CD4-positive, alpha-beta T cell treated with Interleukin-4 for 4 hours (primary cell): Measurements from ENCODE around the gene AKNA.

Experiments used
- DNase-seq: peaks from one replicate; pipeline ENCODE4 v3.0.0-alpha.2; 2020

The AKNA gene

DNA sequence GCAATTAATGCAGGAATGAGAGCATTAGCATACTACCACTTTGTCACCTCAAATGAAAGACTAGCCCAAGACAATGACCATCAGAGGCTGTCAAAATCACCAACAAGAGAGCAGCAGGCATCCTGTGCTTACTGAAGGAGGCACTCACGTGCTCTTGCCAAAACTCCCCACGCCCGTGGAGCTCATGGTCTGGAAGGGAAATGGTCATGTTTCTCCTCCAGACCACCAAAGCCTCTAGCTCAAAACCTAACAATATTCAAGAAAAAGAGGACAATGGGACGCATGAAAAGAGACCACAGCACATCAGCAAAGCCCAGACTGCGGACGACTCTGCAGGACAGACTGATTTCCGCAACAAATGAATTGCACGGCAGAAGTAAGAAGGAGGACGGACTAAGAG, 12.8 kb downstream of the AKNA start:
- no peak for DNase-seq

DNA sequence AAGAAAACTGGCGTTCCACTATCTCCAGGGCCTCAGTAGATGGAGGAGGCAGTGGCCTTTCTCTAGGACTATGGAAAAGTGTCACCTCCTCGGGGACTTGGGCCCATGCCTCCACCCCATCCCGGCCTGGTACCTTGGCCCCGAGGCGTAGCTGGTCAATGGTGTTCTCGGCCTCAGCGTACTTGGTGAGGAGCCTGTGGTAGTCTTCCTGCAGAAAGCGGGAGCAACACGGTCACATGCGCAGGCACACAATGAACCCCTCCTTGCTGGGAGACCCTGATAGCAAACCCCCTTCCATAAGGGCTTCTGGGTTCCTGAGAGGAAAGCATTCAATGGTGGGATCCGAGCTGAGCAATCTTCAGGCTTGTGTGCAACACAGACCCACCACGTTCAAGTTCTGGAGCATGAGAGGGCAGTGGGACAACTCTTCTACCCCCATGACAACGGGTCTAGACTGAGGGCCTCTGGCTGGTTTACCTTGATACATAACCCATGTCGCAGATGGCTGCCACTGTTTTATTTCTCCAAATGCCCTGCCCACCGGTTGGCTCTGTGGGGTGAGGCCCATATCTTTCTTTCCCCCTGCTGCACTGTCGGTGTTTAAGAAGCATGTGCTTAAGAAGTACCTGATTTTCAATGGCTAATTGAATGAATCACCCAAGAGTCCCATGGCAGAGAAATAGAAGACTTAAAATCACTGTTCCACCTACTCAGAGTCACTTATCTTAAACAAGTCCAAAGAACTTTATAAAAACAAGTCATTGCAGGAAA, 13.6 kb downstream of the AKNA start:
- DNase-seq = no peak

DNA sequence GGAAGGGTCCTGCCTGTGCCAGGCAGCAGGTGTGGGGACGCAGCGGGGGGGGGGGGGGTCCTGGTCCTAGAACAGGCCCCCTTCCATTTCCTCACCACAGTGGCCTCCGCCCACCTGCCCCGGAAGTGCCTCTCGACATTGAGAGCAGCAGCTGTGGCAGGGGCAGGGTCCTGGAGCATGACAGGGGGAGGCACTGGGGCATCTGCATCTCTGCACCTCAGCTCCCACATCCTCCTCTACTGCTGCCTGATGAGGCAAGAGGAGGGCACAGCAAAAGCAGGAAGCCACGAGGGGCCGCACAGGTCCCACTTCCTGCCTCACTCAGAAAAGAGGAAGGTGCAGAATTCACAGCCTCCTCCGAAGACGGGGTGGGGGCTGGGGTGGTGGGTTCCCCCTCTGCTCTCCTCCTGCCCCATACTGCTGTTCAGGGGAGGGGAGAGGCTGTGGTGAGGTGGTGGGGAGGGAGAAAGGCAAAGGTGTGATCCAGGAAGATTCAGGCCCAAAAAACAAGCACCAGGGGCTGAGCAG, 14.8 kb downstream of the AKNA start:
- DNase-seq = peak; percentile 85

DNA sequence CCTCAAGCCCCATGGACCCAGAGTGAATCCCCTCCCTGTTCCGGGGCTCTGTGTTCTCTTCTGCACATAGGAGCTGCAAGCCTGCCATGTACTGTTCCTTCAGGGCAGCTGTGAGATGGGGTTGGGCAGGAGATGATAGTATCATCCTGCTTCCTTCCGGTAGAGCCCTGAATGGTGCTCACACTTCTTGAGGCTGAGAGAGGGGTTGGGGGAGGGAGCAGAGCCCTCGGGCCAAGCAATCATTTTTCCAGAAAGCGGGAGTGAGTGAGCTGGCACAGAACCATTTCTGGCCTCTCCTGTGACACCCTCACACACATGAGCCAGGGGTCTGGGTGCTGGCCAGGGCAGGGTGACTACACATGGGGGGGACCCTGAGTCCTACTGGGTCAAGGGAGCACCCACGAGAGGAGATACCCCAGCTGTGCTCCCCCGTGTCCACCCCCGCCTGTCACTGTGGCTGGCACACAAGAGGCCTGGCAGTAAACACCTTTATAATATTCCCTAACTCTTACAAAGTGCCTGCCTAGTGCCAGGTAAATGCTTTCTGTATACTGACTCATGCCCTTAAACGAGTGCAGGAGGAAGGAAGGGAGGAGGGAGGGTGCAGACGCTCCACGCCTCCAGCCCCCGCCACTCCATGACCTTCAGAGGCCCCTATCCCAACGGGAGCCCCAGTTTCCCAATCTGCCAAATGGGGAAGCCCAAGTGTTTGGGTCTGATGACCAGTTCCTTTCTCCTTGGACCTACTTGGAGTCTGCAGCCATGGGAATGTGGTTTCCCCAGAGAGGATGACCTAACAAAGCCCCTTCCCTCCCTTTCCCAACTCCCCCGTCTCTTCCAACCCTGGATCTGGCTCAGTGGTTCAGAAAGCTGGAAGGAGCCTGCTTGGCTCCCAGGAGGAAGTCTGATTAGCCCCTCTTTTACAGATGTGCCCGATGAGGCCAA, 15.5 kb downstream of the AKNA start:
- peak; percentile 66 for DNase-seq

DNA sequence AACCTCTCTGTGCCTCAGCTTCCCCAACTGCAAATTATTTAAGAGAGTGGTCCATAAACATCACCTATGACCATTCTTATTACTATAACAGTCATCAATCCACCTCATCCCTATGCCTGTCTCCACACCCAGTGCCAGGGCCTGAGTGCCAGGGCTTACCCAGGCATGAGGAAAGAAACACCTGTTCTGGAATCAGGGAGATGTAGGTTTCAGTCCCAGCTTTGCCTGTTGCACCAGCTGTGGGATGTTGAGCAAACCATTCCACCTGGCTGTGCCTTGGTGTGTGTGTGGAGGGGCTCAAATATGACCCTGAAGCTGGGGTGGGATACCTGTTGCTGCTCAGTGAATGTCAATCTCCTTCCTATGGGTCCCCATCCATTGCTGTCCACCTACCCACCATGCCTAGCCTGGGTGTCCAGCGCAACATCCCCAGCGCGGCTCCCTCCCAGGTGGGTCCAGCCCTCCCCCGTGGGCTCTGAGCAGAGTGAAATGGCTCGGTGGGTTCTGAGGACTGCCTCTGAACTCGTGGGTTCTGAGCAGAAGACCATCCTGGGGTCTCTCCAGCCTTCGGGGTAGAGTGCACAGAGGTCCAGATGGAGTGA, 16.3 kb downstream of the AKNA start:
- no peak for DNase-seq

DNA sequence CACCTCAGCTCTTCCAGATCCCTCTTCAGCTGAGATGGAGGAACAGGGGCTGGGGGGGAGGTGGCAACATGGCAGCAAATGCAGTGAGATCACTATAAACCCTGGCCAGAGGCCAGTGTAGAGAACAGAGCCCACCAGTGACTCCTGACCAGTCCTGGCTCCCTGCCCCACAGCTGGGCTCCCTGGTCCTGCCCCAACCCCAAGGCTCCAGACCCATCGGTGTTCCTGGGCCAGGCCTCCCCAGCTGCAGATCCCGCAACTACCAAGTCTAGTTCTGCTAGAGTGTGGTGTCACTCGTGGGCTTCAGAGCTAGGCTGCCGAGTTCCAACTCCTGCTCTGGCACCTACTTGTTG, 16.8 kb downstream of the AKNA start:
- no peak for DNase-seq

DNA sequence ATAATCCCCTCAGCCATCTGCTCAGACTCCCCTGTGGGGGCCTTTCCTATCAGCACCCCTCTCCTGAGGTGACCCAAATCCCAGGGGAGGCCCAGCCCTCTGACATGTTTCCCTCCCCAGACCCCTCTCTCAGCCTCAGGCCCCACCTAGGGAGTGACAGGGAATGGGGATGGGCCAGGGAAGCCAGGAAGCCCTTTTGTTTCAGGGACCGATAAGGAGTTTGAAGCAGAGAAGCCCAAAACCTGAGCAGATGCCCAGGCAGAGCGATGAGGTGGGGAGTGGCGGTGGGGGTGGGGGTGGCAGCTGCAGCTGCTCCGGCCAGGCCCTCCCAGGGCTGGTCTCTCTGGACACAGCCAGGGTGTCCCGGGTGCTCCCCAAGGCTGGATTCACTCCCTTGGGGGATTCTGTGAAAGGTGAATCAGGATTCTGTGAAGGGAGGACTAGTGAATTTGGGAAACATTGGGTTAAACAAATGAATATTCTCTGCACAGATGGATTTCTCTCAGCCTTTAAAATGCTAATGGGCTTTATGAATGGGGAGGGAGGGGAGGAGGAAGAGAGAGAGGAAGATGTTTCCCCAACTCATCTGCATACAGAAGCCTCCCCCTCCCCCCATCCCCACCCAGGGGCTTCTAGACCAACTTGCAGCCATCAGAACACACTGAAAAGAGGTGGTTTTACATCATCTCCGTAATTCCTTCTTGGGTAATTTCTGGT, 17.4 kb downstream of the AKNA start:
- no peak for DNase-seq

DNA sequence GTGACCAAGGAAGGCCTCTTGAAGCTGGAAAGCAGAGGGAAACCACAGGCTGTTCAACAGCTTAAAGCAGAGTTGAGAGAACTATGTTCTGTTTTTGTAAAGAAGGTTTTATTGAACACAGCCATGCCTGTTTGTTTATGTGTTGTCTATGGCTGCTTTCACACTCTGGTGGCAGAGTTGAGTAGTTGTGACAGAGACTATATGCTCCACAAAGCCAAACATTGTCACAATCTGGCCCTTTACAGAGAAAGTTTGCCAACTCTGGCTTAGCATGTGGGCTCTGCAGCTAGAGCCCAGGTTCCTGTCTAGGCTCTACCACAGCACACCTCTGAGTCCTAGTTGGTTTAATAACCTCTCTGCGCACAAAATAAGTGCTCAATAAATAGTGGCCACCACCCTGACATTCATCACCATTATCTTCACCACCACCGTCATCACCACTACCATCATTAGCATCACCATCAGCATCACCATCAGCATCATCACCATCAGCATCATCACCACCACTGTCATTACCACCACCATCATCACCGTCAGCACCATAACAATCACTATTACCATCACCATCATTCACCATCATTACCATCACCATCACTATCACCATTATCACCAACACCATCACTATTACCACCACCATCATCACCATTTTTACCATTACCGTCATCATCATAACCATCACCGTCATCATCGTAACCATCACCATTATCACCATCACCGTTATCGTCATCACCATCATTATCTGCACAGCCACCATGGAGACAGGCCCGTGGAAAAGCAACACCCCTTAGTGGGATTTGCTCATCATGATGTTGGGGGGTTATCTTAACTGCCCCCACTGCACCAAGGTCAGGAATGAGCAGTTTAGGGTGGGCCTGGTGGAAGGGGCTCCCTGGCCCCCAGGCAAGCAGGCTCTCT, 18.3 kb downstream of the AKNA start:
- DNase-seq = peak; percentile 39

DNA sequence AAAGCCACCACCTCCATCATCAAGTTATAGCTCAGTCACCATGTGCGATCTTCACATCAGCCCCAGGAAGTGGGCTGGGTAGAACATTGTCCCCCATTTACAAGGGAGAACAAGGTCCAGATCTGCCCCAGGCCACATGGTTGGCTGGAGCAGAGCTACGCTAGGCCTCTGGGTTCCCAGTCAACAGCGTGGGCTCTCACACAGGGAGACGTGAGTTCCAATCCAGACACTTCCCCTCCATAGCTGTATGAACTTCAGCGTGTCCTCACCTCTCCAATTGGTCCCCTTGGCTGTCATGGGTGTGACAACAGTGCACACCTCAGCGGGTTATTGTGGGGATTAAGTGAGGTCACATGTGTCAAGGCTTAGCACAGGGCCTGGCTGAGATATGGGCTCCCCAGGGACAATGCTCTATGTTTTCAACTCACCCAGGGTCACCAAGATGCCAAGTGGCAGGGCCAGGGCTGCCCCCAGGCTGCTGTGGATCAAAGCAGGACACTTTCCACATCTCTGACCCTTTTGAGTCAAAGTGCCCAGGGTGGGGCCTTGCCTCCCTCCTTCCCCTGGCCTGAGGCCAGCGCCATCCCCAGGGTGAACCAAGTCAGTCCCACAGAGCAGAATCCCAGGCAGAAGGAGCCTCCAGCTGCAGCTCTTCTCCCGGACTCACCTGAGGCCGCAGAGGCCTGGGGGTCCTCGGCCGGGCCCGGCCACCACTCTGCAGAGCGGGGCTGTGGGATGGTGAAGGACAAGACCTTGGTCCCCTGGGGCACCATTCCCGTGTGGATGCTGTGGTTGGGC, 19.8 kb downstream of the AKNA start:
- no peak for DNase-seq

DNA sequence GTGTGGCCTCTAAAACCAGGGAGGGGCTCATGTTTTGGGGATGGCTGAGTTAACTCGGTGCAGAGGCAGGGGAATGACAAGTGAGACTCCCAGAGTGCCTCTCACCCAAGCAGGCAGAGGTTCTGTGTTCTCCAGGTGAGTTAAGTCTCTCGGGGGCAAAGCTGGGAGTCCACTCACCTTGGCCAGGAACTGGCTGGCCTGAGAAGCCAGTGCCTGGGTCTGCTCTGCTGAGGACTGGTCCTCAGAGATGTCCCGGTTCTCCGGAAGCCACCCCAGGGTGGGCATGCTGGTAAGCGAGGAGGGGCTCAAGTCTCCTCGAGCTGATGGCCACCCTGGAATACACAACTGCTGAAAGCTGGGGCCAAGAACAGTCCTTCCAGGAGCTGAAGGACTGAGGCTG, 20.4 kb downstream of the AKNA start:
- no peak for DNase-seq

DNA sequence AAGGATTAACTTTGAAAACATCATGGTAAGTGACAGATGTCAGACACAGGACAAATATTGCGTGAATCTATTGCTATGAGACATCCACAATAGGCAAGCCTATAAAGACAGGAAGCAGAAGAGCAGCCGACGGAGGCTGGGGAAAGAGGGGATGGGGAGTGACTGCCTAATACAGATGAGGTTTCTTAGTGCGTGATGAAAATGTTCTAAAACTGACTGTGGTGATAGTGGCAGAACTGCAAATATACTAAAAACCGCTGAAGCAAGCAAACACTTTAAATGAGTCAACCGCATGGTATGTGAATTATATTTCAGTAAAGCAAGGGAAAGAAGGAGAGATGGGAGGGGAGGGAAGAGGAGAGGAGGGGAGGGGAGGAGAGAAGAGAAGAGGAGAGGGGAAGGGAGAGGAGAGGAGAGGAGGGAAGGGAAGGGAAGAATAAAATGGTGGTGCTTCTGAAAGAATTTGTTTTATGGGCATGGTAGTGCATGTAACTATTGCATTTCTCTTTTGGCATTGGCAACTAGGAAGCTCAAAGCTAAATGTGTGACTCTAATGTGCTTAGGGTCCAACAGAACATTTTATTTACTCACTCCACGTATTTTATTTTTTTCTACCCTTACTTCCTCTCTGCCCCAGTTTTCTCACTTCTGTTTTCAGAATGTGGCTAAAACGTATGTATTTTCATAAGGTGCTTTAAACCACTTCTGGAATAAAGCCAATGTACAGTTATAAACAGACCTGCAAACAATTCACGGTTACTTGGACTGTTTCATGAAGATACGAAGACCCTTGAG, 21.3 kb downstream of the AKNA start:
- peak; percentile 55 for DNase-seq

DNA sequence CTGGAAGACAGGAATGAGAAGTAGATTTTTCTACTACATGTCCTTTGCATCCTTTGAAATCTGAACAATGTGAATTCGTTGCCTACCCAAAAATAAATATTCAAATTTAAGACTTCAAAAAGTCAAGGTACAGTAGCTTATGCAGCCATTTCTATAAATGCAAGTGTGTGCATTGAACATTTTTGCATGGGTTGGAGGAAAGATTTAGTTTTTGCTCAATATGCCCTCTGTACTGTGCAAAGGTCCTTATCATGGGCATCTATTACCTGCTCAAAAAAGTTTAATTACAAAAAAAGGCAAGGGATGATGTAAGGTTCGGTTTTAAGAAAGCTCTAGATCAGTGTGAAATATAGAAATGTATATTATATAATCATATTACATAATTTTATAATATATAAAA, 22.6 kb downstream of the AKNA start:
- no peak for DNase-seq

DNA sequence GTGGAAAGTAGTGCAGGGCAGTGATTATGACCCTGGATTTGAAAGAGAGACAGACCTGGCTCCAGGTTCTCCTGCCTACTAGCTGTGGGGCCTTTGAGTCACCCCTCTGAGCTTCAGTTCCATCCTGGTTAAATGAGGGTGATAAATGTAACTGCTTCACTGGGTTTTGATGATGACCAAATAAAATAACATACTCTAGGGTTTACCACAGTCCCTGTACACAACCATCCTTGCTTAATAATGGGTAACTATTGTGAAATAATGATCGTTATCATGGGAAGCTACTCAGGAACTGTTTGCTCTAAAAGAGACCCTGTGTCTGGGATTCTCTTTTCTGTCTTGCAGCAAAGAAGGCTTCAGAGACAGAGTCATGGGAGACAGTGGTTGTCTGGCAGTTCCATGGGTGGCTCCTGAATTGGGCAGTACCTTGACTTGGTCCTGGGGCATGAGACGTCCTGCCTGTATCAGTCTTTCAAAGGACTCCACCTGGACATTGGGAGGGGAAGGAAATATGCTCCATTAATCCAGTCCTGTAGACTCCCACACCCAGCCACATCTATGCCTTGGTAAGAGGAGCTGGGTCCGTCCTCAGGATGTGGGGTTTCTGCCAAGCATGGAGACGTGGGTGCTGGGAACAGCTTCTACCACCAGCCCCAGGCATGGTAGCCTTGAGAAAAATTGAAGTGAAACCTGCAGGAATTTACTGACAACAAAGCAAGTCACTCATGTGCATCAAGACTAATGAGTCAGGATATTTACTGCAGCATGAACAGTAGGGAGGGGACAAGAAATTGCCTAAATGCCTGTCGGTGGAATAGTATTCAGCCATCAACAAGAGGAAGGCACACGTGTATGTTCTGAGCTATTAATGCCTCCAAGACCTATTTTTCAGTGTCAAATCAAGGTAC, 23.4 kb downstream of the AKNA start:
- DNase-seq = no peak

DNA sequence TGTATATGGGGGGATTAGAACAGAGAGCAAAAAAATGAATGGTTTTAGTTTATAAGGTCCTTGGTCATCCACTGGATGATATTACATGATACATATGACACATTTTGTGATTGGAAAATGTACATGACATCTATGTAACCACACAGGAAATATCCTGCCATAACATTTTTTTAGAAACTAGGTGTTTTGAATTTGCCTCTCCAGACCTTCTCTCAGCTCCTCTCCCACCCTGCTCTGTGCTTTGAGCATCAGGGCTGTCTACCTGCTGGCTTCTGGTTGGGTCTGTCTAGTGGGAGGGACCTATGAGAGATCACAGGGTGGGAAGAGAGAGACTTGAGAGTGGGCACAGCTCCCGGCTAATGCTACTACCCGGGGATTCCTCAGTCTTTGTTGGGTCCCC, 24.4 kb downstream of the AKNA start:
- no peak for DNase-seq

DNA sequence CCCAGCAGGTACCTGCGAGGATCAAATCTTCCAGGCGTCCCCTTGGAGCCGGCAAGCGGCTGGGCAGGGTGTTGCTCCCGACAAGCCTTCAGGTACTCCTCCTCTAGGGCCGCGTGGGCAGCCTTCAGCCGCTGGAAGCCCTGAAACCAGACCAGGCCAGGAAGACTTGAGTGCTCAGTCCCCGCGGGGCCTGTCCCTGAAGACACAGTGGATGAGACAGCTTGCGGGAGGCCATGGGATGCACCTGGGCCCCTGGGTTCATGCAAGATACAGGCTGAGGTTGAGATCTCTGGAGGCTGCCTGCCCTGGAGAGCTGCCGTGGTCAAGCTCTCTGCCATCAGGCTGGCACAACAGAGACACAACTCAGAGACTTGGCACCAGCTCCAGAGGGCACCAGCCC, 25.4 kb downstream of the AKNA start:
- no peak for DNase-seq

DNA sequence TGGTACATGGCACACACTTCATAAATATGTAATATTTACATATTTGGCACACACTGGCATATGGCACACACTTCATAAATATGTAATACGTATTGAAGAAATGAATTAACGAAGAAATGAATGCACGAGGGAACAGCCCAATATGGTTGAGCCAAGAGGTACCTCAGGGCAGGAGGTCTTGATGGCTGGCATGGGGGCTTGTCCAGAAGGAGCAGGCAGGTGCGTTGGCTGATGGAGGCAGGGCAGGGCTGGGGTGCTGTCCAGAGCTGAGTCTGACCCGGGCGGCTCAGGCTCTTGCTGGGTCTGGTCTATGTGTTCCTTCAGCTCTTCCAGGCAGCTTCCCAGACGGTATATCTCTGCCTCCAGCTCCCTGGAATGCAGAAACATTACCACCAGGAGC, 26.2 kb downstream of the AKNA start:
- no peak for DNase-seq

DNA sequence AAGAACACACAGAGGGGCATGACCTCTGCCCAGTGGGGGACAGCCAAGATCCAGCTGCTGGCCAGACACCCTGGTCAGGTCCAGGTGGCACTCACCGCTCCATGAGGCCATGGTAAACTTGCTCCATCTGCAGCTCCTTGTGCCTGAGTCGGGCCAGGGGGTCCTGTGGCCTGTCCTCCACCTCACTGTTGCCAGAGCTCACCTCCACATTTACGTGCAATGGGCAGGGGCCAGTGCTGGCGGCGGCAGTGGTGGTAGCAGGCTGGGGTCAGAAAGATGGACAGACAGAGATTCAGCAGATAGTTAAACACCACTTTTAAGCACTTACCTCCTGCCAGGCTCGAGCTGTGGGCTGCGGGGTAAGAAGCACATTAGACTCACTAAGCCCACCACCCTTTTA, 28.0 kb downstream of the AKNA start:
- no peak for DNase-seq

DNA sequence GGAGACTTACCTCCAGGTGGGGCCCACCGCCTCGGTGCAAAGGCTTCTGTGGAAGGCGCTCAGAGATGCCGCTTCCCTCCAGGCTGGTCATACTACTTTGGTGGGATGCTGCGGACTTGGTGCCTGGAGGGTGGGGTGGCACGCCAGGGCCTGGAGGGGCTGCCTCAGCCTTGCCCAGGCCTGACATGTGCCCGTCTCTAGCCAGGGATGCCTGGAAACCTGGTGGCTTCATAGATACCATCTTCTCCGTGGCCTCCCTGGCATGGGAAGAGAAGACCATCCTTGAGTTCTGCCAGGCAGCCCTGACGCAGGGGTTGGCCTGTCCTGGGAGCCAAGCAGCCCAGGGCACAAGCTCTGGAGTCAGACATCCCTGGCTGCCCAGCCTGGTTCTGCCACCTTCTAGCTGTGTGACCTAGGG, 29.9 kb downstream of the AKNA start:
- DNase-seq = no peak

DNA sequence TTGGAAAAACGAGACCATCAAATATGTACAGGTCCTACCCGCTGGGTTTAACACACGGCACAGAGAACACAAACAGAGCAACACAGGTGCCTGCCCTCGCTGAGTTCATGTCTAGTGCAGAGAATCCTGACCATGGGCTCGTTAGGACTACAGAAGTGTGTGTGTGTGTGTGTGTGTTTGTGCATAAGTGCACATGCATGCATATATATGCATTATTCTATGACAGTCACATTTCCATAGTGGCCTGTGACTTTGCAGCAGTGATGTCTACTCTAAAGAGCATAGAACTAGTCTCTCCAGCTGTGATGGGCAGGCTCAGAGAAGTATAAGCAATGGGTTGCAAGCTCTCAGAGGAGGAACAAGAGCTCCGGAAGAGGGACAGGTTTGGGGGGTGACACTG, 30.4 kb downstream of the AKNA start:
- DNase-seq = no peak
